Natural killer cell treated with Interleukin-12 subunit alpha and Interleukin-12 subunit beta and Interleukin-15 and Interleukin-18, amount 100 ng/mL, for 72 hours (primary cell): Measurements from ENCODE around the gene PEDS1. TPM values are rescaled to one million over a fixed set of nuclear protein-coding genes. Genes with fewer than 3 reads are reported as not detected.
A peak's percentile ranks its signal among the peaks of the same experiment; 100 is the strongest.

ENCODE experiments used
- ATAC-seq, 2 donors: fragments of 150-1000 bp; cut with Tn5 transposase in 1 of 2; sonication (Bioruptor Pico), chemical (Tn5 transposase) in 1 of 2; 2 replicates each; pipeline ENCODE4 v1.10.0; 2021
- DNase-seq: peaks from one replicate; pipeline ENCODE4 v3.0.0; 2022; ENCODE audit warnings: low spot score
- H3K27ac Mint-ChIP-seq, 2 donors: 1 replicate in 1 of 2; 2 replicates in 1 of 2; pipeline ENCODE4 v1.8.0; 2022; ENCODE audit warnings: mixed read lengths in 2 of 2, mild to moderate bottlenecking in 1 of 2, moderate library complexity in 1 of 2
- H3K27me3 Mint-ChIP-seq, 2 donors: 1 replicate in 1 of 2; 2 replicates in 1 of 2; pipeline ENCODE4 v1.8.0; 2022; ENCODE audit warnings: mixed read lengths in 2 of 2
- H3K36me3 Mint-ChIP-seq: one replicate; pipeline ENCODE4 v1.8.0; 2022; ENCODE audit warnings: mixed read lengths
- H3K4me1 Mint-ChIP-seq, 2 donors: 1 replicate in 1 of 2; 2 replicates in 1 of 2; pipeline ENCODE4 v1.8.0; 2022; ENCODE audit warnings: low read depth in 2 of 2, mixed read lengths in 2 of 2, mild to moderate bottlenecking in 1 of 2
- H3K4me3 Mint-ChIP-seq: one replicate; pipeline ENCODE4 v1.8.0; 2022; ENCODE audit warnings: mixed read lengths
- H3K9me3 Mint-ChIP-seq: 2 replicates; pipeline ENCODE4 v1.8.0; 2022; ENCODE audit warnings: mixed read lengths
- total RNA-seq, 2 donors: library from RNA; stranded (reverse); gene quantifications; one replicate each; pipeline ENCODE4 v1.2.3, GENCODE V29; 2022

PEDS1 gene
- total RNA-seq, 2 donors from 2014 or later: 31.2 to 33.8 TPM

DNA sequence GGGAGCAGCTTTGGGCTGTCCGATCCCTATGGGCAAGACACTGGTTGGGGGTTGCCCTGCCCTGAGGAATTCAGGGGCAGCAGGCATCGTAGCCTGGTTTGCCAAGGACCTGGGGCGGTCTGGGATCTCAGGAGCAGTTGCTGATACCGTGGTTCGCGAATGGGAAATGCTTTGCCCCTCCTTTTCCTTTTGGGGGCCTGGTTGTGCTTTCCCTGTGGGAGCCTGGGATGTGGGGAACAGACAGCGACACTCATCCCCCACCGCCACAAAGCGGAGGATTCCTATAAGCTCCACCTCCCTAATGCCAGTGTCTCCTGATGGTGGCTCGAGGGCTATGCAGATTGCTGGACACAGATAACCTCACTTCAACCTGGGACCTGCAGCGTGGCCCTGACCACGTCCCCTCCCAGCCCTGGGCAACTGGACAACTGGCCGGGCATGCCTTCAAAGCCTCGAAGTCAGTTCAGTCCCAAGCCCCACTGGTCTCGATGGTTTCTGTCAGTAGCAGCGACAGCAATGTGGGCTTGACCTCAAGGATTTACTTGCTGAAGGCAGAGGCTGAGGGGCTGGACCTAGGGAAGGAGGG, 40.4 kb upstream of the PEDS1 start:
- Mint-ChIP-seq H3K27ac (peak overlapping the region; percentile 96 to 99), H3K9me3 (no peaks in the 10 kb centered on the region)

DNA sequence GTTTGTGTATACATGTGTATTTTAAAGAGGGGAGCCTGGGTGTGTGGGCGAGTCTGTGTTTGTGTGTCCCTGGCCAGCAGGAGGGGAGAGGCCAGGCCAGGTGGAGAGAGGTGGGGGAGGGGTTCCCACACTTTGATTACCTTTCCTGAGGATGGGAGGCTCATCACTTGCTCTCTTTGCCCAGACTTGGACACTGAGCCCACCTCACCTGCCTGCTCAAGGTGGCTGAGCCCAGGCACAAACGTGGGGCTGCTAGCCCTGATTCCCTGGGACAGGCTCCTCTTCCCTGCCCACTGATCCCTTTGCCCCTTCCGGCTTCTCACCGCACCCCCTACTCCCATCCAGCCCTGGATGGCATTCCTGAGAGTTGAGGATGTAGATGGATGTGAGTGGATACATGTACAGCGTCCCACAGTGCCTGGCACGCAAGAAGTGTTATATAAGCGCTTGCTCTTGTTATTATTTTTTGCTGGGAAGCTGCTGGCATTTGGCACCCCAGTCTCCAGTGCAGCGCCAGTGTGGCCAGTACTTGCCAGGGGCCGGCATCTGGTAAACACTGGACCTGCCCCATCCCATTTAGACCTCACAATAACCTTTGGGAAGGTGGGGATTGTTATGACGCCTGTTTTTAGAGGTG, 39.8 kb upstream of the PEDS1 start:
- Mint-ChIP-seq H3K36me3 (peaks cover 12% of the 10 kb centered on the region), H3K27ac (peak overlapping the region; percentile 96 to 99), H3K4me1 (peaks cover 33 to 50% of the 10 kb centered on the region in 2 donors), H3K9me3 (no peaks in the 10 kb centered on the region), H3K27me3 (no peaks in the 10 kb centered on the region), H3K4me3 (peak overlapping the region; percentile 96)
- DNase-seq (no peak), ATAC-seq (no peak)

More for the DNA sequence above, 40.4 kb upstream of the PEDS1 start:
- H3K4me3 Mint-ChIP-seq: peak overlapping the region; percentile 96
- no peak for DNase-seq
- H3K27me3 Mint-ChIP-seq: no peaks in the 10 kb centered on the region
- peaks cover 33 to 49% of the 10 kb centered on the region in 2 donors for H3K4me1 Mint-ChIP-seq
- H3K36me3 Mint-ChIP-seq: peaks cover 12% of the 10 kb centered on the region
- ATAC-seq: no peak

DNA sequence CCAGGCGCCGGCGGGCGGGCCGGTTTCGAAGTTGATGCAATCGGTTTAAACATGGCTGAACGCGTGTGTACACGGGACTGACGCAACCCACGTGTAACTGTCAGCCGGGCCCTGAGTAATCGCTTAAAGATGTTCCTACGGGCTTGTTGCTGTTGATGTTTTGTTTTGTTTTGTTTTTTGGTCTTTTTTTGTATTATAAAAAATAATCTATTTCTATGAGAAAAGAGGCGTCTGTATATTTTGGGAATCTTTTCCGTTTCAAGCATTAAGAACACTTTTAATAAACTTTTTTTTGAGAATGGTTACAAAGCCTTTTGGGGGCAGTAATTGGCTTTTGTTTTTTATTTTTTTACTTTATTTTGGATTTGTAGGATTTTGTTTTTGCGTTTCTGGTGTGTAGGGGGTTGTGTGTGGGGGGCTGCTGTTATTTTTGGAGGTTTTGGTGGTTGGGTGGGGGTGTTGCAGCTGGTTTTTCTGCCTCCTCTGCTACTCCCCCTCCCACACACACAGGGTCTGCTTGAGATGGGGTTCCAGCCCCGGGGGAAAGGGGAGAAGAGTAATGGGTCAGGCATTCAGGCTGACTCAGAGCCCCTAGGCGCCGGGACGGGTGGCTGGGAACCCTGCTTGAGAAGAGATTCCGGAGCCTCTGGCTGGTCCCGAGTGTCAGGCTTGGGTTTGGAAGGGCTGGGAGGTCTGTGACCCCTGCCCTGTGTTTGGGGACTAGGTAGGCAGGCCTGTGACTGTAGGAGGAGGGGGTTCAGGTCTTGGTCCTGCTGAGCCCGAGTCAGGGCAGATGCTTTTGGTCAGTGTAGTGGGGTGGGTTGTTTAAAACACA, 39.1 kb upstream of the PEDS1 start:
- Mint-ChIP-seq H3K36me3 (peaks cover 12% of the 10 kb centered on the region), H3K4me1 (peaks cover 33 to 54% of the 10 kb centered on the region in 2 donors), H3K27ac (peak overlapping the region; percentile 96 to 99), H3K4me3 (peak overlapping the region; percentile 96), H3K9me3 (no peaks in the 10 kb centered on the region), H3K27me3 (no peaks in the 10 kb centered on the region)
- DNase-seq: peak; percentile 83
- peak; percentile 26 to 37 for ATAC-seq

DNA sequence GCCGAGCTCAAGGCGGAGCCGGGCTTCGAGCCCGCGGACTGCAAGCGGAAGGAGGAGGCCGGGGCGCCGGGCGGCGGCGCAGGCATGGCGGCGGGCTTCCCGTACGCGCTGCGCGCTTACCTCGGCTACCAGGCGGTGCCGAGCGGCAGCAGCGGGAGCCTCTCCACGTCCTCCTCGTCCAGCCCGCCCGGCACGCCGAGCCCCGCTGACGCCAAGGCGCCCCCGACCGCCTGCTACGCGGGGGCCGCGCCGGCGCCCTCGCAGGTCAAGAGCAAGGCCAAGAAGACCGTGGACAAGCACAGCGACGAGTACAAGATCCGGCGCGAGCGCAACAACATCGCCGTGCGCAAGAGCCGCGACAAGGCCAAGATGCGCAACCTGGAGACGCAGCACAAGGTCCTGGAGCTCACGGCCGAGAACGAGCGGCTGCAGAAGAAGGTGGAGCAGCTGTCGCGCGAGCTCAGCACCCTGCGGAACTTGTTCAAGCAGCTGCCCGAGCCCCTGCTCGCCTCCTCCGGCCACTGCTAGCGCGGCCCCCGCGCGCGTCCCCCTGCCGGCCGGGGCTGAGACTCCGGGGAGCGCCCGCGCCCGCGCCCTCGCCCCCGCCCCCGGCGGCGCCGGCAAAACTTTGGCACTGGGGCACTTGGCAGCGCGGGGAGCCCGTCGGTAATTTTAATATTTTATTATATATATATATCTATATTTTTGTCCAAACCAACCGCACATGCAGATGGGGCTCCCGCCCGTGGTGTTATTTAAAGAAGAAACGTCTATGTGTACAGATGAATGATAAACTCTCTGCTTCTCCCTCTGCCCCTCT, 38.2 kb upstream of the PEDS1 start:
- no peaks in the 10 kb centered on the region for H3K9me3 Mint-ChIP-seq
- peak; percentile 70 for DNase-seq

DNA sequence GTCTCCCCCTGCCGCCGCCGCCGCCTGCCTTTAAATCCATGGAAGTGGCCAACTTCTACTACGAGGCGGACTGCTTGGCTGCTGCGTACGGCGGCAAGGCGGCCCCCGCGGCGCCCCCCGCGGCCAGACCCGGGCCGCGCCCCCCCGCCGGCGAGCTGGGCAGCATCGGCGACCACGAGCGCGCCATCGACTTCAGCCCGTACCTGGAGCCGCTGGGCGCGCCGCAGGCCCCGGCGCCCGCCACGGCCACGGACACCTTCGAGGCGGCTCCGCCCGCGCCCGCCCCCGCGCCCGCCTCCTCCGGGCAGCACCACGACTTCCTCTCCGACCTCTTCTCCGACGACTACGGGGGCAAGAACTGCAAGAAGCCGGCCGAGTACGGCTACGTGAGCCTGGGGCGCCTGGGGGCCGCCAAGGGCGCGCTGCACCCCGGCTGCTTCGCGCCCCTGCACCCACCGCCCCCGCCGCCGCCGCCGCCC, 37.6 kb upstream of the PEDS1 start:
- Mint-ChIP-seq H3K9me3 (no peaks in the 10 kb centered on the region), H3K27ac (no peak overlapping the region)
- peak; percentile 64 to 75 for ATAC-seq

More for the DNA sequence above, 38.2 kb upstream of the PEDS1 start:
- Mint-ChIP-seq H3K27me3 (no peaks in the 10 kb centered on the region), H3K4me1 (peaks cover 26 to 46% of the 10 kb centered on the region in 2 donors), H3K36me3 (peaks cover 12% of the 10 kb centered on the region), H3K4me3 (peak overlapping the region; percentile 96), H3K27ac (peak overlapping the region; percentile 96 to 99)
- ATAC-seq: peak; percentile 45 to 55

DNA sequence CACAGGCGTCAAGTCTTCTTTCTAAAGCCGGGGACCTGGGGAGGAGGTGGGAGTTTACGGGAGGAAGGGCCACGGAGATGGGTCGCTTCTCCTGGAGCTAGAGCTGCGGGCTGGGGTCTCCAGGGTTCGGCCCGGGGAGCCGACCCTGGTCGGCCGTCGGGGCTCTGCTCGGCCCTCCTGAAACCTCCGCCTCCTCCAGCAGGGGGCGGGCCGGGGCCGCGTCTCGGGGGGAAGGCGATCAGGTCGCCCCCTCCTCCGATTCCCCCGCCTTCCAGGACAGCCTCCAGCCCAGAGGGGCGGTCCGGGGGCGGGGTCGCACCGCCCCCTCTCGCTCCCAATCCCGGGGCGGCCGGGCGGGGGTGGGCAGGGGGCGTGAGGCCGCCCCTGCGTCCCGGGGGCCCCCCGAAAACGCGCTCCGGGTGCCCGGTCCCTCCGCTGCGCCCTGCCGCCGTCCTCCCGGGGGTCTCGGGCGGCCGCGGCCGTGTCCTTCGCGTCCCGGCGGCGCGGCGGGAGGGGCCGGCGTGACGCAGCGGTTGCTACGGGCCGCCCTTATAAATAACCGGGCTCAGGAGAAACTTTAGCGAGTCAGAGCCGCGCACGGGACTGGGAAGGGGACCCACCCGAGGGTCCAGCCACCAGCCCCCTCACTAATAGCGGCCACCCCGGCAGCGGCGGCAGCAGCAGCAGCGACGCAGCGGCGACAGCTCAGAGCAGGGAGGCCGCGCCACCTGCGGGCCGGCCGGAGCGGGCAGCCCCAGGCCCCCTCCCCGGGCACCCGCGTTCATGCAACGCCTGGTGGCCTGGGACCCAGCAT, 36.9 kb upstream of the PEDS1 start, which contains the start of gene CEBPB:
CEBPB (plus strand) TSS at position 580 of the 814 bp plus-strand sequence; CDS start at position 784, 204 bp downstream.
- peak; percentile 92 for DNase-seq
- Mint-ChIP-seq H3K27me3 (peaks cover 7 to 9% of the 10 kb centered on the region in 2 donors), H3K4me1 (peaks cover 30 to 48% of the 10 kb centered on the region in 2 donors), H3K9me3 (no peaks in the 10 kb centered on the region), H3K27ac (peak within 1 kb of the TSS in 1 of 2 donors; percentile 96), H3K36me3 (peaks cover 12% of the 10 kb centered on the region), H3K4me3 (peak within 1 kb of the TSS; percentile 96)
- peak; percentile 80 to 84 for ATAC-seq

More for the DNA sequence above, 37.6 kb upstream of the PEDS1 start:
- Mint-ChIP-seq H3K36me3 (peaks cover 12% of the 10 kb centered on the region), H3K27me3 (peaks cover under 1 to 2% of the 10 kb centered on the region in 2 donors), H3K4me3 (peak overlapping the region; percentile 96), H3K4me1 (peaks cover 28 to 51% of the 10 kb centered on the region in 2 donors)
- DNase-seq: peak; percentile 87

DNA sequence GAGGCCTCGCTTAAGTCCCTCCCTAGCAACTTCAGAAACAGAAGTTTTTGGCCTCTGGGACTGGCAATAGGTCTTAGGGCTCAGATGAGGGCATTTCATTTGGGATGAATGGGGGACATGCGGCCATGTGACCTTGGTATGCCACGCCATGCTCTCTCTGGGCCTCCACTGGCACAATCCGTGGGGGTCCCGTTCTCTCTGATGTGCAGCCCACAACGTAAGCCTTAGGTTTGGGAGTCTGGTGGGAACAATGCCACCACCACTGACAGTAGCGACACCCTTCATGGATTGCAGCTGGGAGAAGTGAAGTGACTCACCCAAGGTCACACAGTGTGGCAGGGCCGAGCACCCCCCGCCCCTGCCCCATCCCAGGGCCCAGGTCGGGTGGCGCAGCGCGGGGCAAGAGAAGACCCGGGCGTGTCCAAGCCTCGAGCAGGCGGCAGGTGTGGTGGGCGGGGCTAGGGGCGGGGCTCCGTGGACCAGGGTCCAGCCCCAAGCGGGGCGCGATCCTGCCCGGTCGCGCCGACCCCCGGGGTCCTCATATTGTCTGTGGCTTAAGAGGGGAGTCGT, 36.2 kb upstream of the PEDS1 start:
- no peak overlapping the region for H3K4me3 Mint-ChIP-seq
- no peaks in the 10 kb centered on the region for H3K9me3 Mint-ChIP-seq
- peaks cover 12% of the 10 kb centered on the region for H3K36me3 Mint-ChIP-seq
- H3K27ac Mint-ChIP-seq: no peak overlapping the region
- peaks cover 27 to 41% of the 10 kb centered on the region in 2 donors for H3K4me1 Mint-ChIP-seq
- DNase-seq: no peak
- H3K27me3 Mint-ChIP-seq: peaks cover 10 to 14% of the 10 kb centered on the region in 2 donors
- no peak for ATAC-seq

DNA sequence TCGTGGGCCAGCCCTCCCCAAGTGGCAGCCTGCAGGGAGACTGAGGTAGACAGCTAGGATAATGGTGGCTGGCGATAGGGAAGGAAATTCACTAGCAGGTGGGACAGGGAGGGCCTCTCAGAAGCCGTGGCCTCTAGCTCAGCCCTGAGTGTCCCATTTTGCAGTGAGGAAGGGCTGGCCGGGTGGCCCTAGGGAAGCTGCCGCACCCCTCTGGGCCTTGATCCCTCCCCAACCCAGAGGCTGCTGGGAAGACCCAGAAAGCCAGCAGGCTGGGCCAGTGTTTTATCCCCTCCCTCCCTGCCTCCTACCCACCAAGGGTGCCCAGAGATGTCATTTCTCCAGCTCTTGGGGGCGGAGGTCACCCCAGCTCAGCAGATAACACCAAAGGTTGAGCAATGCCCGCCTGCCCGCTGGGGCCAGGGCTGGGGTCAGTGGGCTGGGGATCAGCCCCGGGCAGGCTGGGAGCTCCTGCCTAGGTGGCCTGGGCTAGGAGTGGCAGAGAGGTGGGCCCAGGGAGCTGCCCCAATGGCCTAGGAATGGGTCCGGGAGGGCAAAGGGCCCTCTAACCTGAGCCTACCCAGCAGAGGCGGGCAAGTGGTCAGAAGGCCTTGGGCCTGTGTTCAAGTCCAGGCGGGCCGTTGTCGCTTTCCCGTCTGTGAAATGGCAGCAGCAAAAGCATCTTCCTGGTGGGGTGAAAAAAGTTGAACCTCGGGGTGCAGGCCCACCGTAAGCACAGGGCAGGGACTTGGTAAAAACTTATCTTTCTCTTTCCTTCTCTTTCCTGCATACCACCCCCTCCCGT, 35.6 kb upstream of the PEDS1 start:
- ATAC-seq (no peak), DNase-seq (no peak)
- H3K36me3 Mint-ChIP-seq: peaks cover 12% of the 10 kb centered on the region
- H3K4me1 Mint-ChIP-seq: peaks cover 21 to 36% of the 10 kb centered on the region in 2 donors
- H3K4me3 Mint-ChIP-seq: peak overlapping the region; percentile 12
- no peaks in the 10 kb centered on the region for H3K9me3 Mint-ChIP-seq
- peak overlapping the region in 1 of 2 donors; percentile 8 for H3K27ac Mint-ChIP-seq
- peaks cover 14 to 17% of the 10 kb centered on the region in 2 donors for H3K27me3 Mint-ChIP-seq

DNA sequence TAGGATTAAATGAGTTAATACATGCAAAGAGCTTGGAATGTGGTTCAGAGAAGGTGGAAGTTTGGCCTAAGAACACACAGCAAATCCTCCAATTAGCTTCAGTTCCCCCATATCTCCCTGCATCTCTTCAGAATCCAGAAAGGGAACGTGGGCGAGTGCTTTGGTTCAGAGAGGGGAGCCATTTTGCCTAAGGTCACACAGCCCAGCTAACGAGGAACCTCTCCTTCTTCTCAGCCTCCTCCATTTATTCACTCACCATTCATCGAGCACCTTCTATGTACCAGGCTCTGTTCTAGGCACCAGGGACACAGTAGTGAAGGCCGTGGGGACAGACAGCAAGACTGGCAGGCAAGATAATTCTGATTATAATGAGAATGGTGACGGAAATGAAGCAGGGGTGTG, 34.8 kb upstream of the PEDS1 start:
- DNase-seq (no peak), ATAC-seq (no peak)
- H3K27ac Mint-ChIP-seq: peak overlapping the region; percentile 8 to 49
- H3K4me3 Mint-ChIP-seq: peak overlapping the region; percentile 12
- H3K27me3 Mint-ChIP-seq: peaks cover 17% of the 10 kb centered on the region in 2 donors
- peaks cover 15 to 28% of the 10 kb centered on the region in 2 donors for H3K4me1 Mint-ChIP-seq
- H3K9me3 Mint-ChIP-seq: no peaks in the 10 kb centered on the region
- peaks cover 12% of the 10 kb centered on the region for H3K36me3 Mint-ChIP-seq

DNA sequence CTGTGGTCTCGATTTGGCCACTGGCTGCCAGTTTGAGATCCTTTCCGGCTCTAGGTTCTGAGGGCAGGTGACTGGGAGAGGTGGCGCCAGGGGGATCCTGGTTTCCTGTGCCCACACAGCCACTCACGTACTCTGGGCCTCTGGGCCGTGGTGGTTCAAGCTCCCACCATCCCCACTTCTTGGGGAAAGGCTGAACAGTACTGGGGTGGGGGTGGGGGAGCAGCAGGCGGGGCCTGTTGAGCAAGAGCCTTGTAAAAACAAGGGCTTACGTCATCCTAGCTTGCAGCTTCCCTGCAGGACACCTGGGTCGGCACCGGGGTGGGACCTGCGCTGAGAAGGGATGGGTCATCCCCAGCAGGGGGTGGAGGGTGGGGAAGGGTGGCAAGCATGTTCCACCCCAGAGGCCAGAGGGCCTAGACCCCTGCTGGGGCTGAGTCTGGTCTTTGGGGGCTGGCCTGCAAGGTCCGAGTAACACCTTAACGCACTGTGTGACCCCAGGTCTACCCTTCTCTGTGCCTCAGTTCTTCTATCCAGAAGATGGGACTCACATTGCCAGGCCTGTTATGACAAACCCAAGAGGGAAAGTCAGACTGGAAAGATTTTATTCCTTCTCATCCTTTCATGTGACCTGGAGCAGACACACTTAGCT, 34.0 kb upstream of the PEDS1 start:
- H3K9me3 Mint-ChIP-seq: no peaks in the 10 kb centered on the region
- no peak for DNase-seq
- peak overlapping the region in 1 of 2 donors; percentile 49 for H3K27ac Mint-ChIP-seq
- no peak overlapping the region for H3K4me3 Mint-ChIP-seq
- no peak for ATAC-seq
- peaks cover 4% of the 10 kb centered on the region for H3K36me3 Mint-ChIP-seq
- peaks cover 8 to 21% of the 10 kb centered on the region in 2 donors for H3K4me1 Mint-ChIP-seq
- peaks cover 17% of the 10 kb centered on the region in 2 donors for H3K27me3 Mint-ChIP-seq

DNA sequence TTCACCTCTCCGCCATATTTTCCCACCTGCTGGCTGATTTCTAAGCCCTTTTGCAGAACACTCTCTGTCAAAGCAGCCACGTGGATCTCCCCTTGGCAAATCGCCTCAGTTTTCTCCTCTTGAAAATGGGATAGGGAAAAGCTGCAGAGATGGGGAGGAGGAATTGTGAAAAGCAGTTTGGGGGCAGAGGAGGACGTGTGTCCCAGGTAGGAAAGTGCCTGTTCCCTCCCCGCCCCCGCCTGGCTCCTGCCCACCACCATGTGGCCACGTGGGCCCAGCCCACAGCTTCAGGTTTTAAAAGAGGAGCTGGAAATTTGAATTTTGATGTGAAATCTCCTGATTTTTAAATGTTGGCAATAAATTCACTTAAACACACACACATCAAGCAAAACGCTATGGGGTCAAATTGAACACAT, 33.5 kb upstream of the PEDS1 start:
- no peaks in the 10 kb centered on the region for H3K36me3 Mint-ChIP-seq
- ATAC-seq (no peak), DNase-seq (no peak)
- H3K27me3 Mint-ChIP-seq: peaks cover 17% of the 10 kb centered on the region in 2 donors
- H3K4me3 Mint-ChIP-seq: no peak overlapping the region
- H3K27ac Mint-ChIP-seq: no peak overlapping the region
- H3K4me1 Mint-ChIP-seq: peaks cover 4 to 21% of the 10 kb centered on the region in 2 donors
- H3K9me3 Mint-ChIP-seq: no peaks in the 10 kb centered on the region
